Measurements from ENCODE around the gene MAP4K3. TPM values are rescaled to one million over a fixed set of nuclear protein-coding genes. Genes with fewer than 3 reads are reported as not detected.

MAP4K3 gene
- total and polyA plus RNA-seq, 12 donors: 8.1 to 49.0 (median 40.2) TPM

DNA sequence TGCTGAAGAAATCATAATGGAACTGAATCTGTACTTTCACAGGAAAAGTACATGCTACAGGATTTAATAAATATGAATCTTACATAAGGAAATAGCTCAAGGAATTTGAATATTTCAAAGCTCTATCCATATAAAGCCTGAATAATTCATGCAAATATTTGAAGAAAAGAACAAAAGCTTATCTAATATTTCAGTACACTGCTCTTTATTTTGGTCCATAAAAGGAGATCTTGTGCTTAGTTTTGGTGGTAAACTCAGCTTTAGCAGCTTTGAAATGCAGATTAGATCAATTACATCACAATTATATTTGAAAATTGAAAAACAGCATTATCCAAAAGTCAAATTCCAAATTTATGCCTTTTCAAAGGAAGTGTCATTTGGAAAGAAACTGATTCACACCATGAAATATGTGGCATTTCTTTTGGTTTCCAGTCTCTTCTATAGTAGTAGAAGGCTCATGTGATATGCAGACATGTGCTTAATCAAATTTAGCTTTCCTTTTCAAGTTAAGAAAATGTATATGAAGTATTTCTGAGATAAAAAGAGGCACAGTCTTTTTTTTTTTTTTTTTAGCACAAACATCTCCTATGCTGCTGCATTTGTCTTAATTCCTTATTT, 42.1 kb upstream of the MAP4K3 start:
- no peaks in the 10 kb centered on the region for H3K27me3 ChIP-seq
- TF ChIP-seq, protein P1, sequence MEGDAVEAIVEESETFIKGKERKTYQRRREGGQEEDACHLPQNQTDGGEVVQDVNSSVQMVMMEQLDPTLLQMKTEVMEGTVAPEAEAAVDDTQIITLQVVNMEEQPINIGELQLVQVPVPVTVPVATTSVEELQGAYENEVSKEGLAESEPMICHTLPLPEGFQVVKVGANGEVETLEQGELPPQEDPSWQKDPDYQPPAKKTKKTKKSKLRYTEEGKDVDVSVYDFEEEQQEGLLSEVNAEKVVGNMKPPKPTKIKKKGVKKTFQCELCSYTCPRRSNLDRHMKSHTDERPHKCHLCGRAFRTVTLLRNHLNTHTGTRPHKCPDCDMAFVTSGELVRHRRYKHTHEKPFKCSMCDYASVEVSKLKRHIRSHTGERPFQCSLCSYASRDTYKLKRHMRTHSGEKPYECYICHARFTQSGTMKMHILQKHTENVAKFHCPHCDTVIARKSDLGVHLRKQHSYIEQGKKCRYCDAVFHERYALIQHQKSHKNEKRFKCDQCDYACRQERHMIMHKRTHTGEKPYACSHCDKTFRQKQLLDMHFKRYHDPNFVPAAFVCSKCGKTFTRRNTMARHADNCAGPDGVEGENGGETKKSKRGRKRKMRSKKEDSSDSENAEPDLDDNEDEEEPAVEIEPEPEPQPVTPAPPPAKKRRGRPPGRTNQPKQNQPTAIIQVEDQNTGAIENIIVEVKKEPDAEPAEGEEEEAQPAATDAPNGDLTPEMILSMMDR (IDR thresholded peaks at IDR 0.05): no peak
- no peak overlapping the region for H3K27ac ChIP-seq
- intact Hi-C loops (cut with DNase I): no loop called here
- H3K4me3 ChIP-seq: no peak overlapping the region
- H3K36me3 ChIP-seq: peaks cover 0 to 36% (median 0%) of the 10 kb centered on the region in 9 donors
- peaks cover 0 to 21% (median 12%) of the 10 kb centered on the region in 9 donors for H3K4me1 ChIP-seq
- H3K9me3 ChIP-seq: peaks cover 0 to 6% (median 0%) of the 10 kb centered on the region in 11 donors
- ATAC-seq: no peak
- DNase-seq: no peak

DNA sequence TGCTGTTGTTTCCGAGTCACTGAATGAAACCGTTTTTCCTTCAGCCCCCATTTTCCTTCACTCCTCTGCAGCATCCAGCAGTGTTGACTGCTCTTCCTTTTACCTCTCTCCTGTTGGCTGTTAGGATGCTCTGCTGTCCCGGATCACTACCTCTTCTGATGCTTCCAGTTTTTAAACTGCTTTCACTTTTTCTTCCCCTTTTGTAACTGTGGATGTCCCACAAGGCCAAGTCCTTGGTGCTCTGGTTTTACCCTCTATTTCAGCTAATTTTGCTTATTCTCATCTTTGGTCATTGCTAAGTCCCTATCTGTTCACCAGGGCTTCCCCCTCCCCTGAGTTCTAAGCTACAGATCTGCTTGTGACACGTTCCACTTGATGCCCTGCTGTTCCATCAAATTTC, 39.4 kb upstream of the MAP4K3 start:
- Histone ChIP-seq H3K27ac (no peak overlapping the region), H3K9me3 (peaks cover 0 to 6% (median 0%) of the 10 kb centered on the region in 11 donors), H3K27me3 (no peaks in the 10 kb centered on the region), H3K4me1 (peaks cover 0 to 3% (median 0%) of the 10 kb centered on the region in 9 donors), H3K36me3 (peaks cover 0 to 39% (median 0%) of the 10 kb centered on the region in 9 donors), H3K4me3 (no peak overlapping the region)
- WGBS, 2 donors: 82 to 84% methylated on average over 4 of the region's 4 CpGs
- DNase-seq: no peak
- intact Hi-C loops (cut with DNase I): no loop called here
- no peak for ATAC-seq
- TF ChIP-seq, protein P1 (IDR thresholded peaks at IDR 0.05): no peak

DNA sequence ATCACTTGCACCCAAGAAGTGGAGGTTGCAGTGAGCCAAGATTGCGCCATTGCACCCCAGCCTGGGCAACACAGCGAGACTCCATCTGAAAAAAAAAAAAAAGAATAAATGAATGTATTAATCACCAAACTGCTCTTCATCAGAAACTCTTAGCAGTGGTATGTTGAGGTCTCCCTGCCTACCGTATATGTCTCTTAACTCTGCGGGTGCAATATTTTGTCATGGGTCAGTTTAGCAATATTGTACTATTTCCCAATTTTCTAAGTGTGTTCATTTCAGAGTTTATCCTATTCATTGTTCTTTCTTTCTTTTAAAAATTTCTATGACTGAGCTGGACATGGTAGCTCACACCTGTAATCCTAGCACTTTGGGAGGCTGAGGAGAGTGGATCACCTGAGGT, 37.9 kb upstream of the MAP4K3 start:
- Histone ChIP-seq H3K27me3 (no peaks in the 10 kb centered on the region), H3K4me3 (no peak overlapping the region), H3K9me3 (peaks cover 0 to 6% (median 0%) of the 10 kb centered on the region in 11 donors), H3K27ac (no peak overlapping the region), H3K36me3 (peaks cover 0 to 39% (median 0%) of the 10 kb centered on the region in 9 donors), H3K4me1 (peaks cover 0 to 14% (median 10%) of the 10 kb centered on the region in 9 donors)
- ATAC-seq (no peak), DNase-seq (no peak)
- intact Hi-C loops (cut with DNase I): no loop called here
- WGBS, 2 donors: 97 to 99% methylated on average over 4 of the region's 4 CpGs
- TF ChIP-seq, protein P1 (IDR thresholded peaks at IDR 0.05): no peak

DNA sequence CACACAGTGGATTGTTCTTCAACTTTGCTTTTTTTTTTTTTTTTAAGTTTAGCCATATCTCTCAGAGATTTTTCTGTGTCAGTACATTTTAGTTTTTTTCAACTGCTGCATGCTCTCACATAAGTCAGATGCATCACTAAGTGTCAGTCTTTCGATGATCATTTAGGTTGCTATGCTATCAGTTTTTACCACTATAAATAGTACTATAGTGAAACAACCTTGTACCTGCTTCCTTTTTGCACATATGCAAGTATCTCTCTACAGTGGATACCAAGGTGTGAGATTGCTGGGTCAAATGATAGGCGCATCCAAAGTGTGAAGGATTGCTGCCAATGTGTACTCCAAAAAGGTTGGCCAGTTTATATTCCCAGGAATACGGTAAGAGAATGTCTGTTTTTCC, 33.5 kb upstream of the MAP4K3 start:
- DNase-seq (no peak), ATAC-seq (no peak)
- H3K36me3 ChIP-seq: peaks cover 0 to 14% (median 0%) of the 10 kb centered on the region in 9 donors
- intact Hi-C loops (cut with DNase I): no loop called here
- H3K9me3 ChIP-seq: no peaks in the 10 kb centered on the region
- H3K27me3 ChIP-seq: no peaks in the 10 kb centered on the region
- 67 to 71% methylated on average over 3 of the region's 3 CpGs for WGBS, 2 donors
- TF ChIP-seq, protein P1 (IDR thresholded peaks at IDR 0.05): no peak
- H3K4me3 ChIP-seq: no peak overlapping the region
- peaks cover 4 to 42% (median 35%) of the 10 kb centered on the region in 9 donors for H3K4me1 ChIP-seq
- peak overlapping the region in 6 of 10 donors; percentile 7 to 77 (median 63) for H3K27ac ChIP-seq
